Colonic mucosa (tissue), 4 donors: Measurements from ENCODE around the gene SEC16A. TPM values are rescaled to one million over a fixed set of nuclear protein-coding genes. Genes with fewer than 3 reads are reported as not detected.
"Not testable (repeated sequence)": the region's sequence is repeated elsewhere in the genome, so short reads cannot be mapped to it uniquely, and the experiment has no call there.

ENCODE experiments used
- DNase-seq: peaks from one replicate; pipeline ENCODE4 v3.0.0-alpha.2; 2020
- H3K27ac ChIP-seq: fragments of 200-600 bp; one replicate; pipeline ENCODE4 v1.8.0; 2021
- H3K27me3 ChIP-seq: fragments of 200-600 bp; one replicate; pipeline ENCODE4 v1.8.0; 2021
- H3K36me3 ChIP-seq: fragments of 200-600 bp; one replicate; pipeline ENCODE4 v1.8.0; 2021
- H3K4me1 ChIP-seq: fragments of 200-600 bp; one replicate; pipeline ENCODE4 v1.8.0; 2021; ENCODE audit warnings: mild to moderate bottlenecking
- H3K4me3 ChIP-seq: fragments of 200-600 bp; one replicate; pipeline ENCODE4 v1.8.0; 2021
- H3K9ac ChIP-seq, 2 donors: one replicate each; pipeline ENCODE4 v1.7.0; 2013; ENCODE audit warnings: control low read depth in 2 of 2, low read depth in 2 of 2, low read length in 2 of 2
- H3K9me3 ChIP-seq: fragments of 200-600 bp; one replicate; pipeline ENCODE4 v1.8.0; 2021
- intact Hi-C: fragments of 100-400 bp; cut with DNase I; formaldehyde crosslinking; loops from one replicate; pipeline ENCODE4 v1.14.1; 2022
- total RNA-seq, 2 donors: library from RNA; stranded (reverse); fragmentation: NEBNext Ultra II Directional in 1 of 2; extraction: Animal tissue kit (Norgen Biotek cat#: 25700) in 1 of 2; gene quantifications; one replicate each; pipeline ENCODE4 v1.2.1, GENCODE V29; 2021
- TF ChIP-seq, protein P1 (sequence below): fragments of 200-600 bp; IDR thresholded peaks from one replicate; pipeline ENCODE4 v1.8.0; 2022; ENCODE audit warnings: antibody characterized with exemption, mild to moderate bottlenecking
- donor health status: healthy.
- donor health status: DM: no; HTN: no; CAD: no.
- donor health status: DM: no; HTN: no; CAD: no.

Gene SEC16A
- total RNA-seq, 2 donors from 2014 or later: 66.2 to 104 TPM

DNA sequence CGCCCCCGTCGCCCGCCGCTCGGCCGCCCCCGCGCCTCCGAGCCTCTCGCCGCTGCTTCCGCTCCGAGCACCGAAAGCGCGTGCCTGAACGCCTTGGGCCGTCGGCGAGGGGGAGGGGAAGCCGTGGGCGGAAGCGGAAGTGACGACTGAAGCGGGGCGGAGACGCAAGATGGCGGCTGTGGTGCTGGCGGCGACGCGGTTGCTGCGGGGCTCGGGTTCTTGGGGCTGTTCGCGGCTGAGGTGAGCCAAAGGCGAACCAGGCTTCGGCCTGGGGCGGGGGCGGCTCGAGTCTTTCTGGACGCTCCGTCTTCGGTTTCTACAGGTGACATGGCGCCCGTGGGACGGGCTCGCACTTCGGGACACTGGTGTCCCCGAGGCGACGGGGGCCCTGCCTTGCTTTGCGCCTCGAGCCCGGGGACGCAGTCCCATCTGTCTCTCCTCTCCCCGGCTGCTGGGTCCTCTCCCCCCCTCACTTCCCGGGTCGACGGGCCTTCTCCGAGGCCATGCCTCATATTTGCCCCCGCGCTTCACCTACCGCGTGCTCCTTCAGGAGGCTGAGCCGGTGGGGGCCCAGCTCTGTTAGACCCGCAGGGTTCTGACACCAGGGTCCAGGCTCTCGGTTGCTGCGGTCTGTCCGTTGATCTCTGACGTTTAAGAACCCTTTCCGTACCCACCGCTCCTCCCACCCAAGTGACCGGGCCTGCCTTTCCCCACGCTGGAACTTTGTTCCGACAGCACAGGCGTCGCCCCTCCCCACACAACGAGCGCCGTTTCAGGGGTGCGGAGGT, 72.1 kb downstream of the SEC16A start, which contains the start of the genes ENTR1 and PMPCA:
Gene ENTR1, minus strand, starts transcription at position 115 of the 788 bp plus-strand sequence. CDS start 217 bp downstream, outside the sequence.
Gene PMPCA, plus strand, starts transcription at position 159 of the 788 bp plus-strand sequence. Its CDS starts 11 bp downstream, at position 170.
- intact Hi-C loops: loop anchor here (5.0 kb wide), 1 partner anchor 72 kb away; the partner anchor contains the start of gene SEC16A
- no peaks in the 10 kb centered on the region for H3K27me3 ChIP-seq
- TF ChIP-seq, protein P1, sequence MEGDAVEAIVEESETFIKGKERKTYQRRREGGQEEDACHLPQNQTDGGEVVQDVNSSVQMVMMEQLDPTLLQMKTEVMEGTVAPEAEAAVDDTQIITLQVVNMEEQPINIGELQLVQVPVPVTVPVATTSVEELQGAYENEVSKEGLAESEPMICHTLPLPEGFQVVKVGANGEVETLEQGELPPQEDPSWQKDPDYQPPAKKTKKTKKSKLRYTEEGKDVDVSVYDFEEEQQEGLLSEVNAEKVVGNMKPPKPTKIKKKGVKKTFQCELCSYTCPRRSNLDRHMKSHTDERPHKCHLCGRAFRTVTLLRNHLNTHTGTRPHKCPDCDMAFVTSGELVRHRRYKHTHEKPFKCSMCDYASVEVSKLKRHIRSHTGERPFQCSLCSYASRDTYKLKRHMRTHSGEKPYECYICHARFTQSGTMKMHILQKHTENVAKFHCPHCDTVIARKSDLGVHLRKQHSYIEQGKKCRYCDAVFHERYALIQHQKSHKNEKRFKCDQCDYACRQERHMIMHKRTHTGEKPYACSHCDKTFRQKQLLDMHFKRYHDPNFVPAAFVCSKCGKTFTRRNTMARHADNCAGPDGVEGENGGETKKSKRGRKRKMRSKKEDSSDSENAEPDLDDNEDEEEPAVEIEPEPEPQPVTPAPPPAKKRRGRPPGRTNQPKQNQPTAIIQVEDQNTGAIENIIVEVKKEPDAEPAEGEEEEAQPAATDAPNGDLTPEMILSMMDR: no peak
- DNase-seq: peak; percentile 96
- peak within 1 kb of the TSS; percentile 90 for H3K4me3 ChIP-seq
- no peaks in the 10 kb centered on the region for H3K9me3 ChIP-seq
- peak within 1 kb of the TSS; percentile 82 to 94 for H3K9ac ChIP-seq
- H3K27ac ChIP-seq: peak within 1 kb of the TSS; percentile 69
- peaks cover 16% of the 10 kb centered on the region for H3K4me1 ChIP-seq
- peaks cover 10% of the 10 kb centered on the region for H3K36me3 ChIP-seq

DNA sequence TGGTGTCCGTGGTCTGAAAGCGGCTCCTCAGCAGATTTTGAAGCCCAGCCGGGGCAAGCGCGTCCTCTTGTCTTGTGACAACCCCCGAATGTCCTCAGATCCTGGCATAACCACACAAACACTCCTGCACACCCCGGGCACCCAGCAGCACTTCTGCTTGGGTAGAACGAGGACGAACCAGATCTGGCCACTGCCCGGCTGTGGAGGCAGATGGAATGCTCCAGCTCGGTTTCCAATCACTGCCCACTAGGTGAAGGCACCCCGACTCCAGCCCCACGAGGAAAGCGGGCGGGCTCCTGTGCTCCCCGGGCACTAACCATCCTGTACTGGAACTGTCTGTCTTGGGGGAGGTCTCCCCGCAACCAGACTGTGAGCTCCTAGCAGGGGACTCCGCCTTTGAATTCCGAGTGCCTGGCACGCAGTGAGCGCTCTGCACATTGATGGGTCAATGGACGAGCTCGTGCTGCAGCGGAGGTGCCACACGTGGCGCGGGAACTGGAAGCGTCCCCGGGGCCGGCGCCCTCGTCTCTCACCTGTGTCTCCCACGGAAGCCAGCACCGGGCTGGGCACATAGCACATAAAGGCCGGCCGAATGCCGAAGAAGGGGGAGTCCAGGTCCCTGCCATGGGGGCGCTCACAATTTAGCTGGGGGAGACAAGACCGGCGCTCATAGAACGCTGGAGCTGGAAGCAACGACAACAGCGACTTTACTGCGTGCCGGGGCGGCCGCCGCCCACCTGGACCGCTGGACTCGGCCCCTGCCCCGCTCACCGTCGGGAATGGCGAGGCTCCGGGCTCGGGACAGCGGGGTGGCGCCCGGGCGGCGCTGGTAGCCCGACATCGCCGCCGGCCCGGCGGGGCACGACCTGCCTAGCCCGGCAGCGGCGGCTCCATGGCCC, 73.0 kb downstream of the SEC16A start:
- Histone ChIP-seq H3K9ac (peak overlapping the region; percentile 71 to 75), H3K27me3 (no peaks in the 10 kb centered on the region), H3K27ac (peak overlapping the region; percentile 30), H3K9me3 (no peaks in the 10 kb centered on the region), H3K4me1 (peaks cover 16% of the 10 kb centered on the region), H3K36me3 (peaks cover 10% of the 10 kb centered on the region), H3K4me3 (peak overlapping the region; percentile 90)
- intact Hi-C loops: loop anchor here (5.0 to 10.0 kb wide), 2 partner anchors 65 to 72 kb away; partner anchors contain the start of gene SEC16A
- DNase-seq: peak; percentile 41
- TF ChIP-seq, protein P1: no peak

DNA sequence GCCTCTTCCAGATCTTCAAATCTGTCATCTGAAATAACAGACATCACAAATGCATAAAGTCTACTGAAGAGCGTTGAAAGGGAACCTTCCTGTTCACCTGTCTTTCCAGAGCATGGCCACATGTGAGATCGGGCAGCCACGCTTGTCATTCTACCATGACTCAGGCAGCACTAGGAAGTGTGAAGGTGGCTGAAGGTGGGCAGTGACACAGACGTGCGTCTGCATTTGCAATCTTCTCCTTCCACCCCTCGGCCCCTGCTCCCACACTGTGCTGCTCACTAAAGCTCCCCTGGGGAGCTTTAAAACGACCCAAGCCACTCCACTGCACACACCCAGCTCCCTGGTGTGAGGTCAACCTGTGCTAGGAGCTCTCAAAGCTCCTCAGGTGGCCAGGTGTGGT, 74.9 kb downstream of the SEC16A start:
- Histone ChIP-seq H3K4me1 (peaks cover 16% of the 10 kb centered on the region), H3K36me3 (peaks cover 2% of the 10 kb centered on the region), H3K9me3 (no peaks in the 10 kb centered on the region), H3K4me3 (no peak overlapping the region), H3K27me3 (no peaks in the 10 kb centered on the region), H3K9ac (no peak overlapping the region), H3K27ac (no peak overlapping the region)
- DNase-seq: no peak
- TF ChIP-seq, protein P1: no peak
- intact Hi-C loops: loop anchor here (10.0 kb wide), 1 partner anchor 63 kb away; no protein-coding TSS in a partner anchor

DNA sequence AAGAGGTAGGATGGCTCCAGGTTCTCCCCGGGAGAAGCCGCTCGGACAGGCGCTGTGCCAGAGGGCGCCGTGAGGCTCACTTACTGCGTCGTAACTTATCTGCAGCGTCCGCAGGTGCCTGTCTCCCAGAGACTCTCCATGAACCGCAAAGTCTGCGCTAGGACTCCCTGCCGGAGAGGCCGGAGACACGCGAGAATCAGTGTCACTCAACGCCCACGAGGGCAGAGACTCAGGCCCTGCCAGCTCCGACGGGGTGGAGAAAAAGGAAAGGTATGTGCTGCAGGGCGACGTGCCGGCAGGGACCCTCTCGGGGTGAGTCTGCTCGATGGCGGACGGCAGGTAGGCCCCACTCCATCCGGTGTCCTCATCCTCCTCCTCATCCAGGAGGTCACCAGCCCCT, 75.8 kb downstream of the SEC16A start:
- peaks cover 16% of the 10 kb centered on the region for H3K4me1 ChIP-seq
- intact Hi-C loops: loop anchor here (10.0 kb wide), 1 partner anchor 62 kb away; no protein-coding TSS in a partner anchor
- H3K36me3 ChIP-seq, H3K9me3 ChIP-seq, H3K9ac ChIP-seq, DNase-seq, H3K27ac ChIP-seq, H3K27me3 ChIP-seq, H3K4me3 ChIP-seq: not testable (repeated sequence)

DNA sequence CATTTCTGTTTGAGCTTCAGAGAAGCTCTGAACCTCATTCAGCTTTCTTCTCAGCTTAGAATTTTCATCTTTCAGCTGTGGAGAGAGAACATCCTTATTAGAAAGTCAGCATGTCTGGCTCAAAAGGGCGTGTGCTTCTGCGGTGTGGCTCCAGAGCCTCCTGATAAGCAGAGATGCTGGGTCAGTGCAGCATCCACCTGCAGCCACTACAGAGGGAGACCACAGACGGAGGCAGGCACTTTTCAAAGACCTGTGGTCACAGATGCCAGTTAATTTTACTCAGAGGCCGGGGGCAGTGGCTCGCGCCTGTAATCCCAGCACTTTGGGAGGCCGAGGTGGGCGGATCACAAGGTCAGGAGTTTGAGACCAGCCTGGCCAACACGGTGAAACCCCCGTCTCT, 76.9 kb downstream of the SEC16A start:
- H3K27ac ChIP-seq, H3K27me3 ChIP-seq, H3K36me3 ChIP-seq, H3K4me1 ChIP-seq, DNase-seq, H3K4me3 ChIP-seq, H3K9me3 ChIP-seq, H3K9ac ChIP-seq: not testable (repeated sequence)
- intact Hi-C loops: loop anchor here (10.0 kb wide), 1 partner anchor 61 kb away; no protein-coding TSS in a partner anchor

DNA sequence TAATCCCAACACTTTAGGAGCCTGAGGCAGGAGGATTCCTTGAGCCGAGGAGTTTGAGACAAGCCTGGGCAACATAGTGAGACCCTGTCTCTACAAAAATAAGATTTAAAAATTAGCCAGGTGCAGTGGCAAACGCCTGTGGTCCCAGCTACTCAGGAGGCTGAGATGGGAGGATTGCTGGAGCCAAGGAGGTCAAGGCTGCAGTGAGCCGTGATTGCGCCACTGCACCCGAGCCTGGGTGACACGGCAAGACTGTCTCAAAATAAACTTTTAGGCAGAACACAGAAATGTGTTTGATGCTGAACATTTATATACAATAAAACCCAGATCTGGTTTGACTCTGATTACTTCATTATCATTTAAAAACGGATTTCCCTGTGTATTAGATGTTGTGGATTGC, 77.4 kb downstream of the SEC16A start:
- Histone ChIP-seq H3K36me3 (no peaks in the 10 kb centered on the region), H3K4me3 (no peak overlapping the region), H3K27ac (no peak overlapping the region), H3K9ac (no peak overlapping the region), H3K4me1 (peaks cover 7% of the 10 kb centered on the region), H3K9me3 (no peaks in the 10 kb centered on the region), H3K27me3 (no peaks in the 10 kb centered on the region)
- intact Hi-C loops: loop anchor here (10.0 kb wide), 1 partner anchor 61 kb away; no protein-coding TSS in a partner anchor
- no peak for DNase-seq
- TF ChIP-seq, protein P1: no peak
